CD4-positive, CD25-positive, alpha-beta regulatory T cell (primary cell): Measurements from ENCODE around the gene HLCS. TPM values are rescaled to one million over a fixed set of nuclear protein-coding genes. Genes with fewer than 3 reads are reported as not detected.

Experiments used
- ATAC-seq, 2 donors: fragments of 150-1000 bp; cut with Tn5 transposase; one replicate each; pipeline ENCODE4 v1.10.0; 2021; ENCODE audit warnings: low read depth in 2 of 2, moderate number of reproducible peaks in 2 of 2, moderate library complexity in 1 of 2
- DNase-seq, 3 donors: peaks; one replicate each; pipeline versions ENCODE4 v3.0.0 to v3.0.0-alpha.2; 2012 to 2022; ENCODE audit warnings: mixed read lengths in 1 of 3
- H3K27ac ChIP-seq: one replicate; pipeline ENCODE4 v1.7.0; 2013; ENCODE audit warnings: mild to moderate bottlenecking, low read length; ENCODE audit not compliant: insufficient read depth, poor library complexity, severe bottlenecking
- H3K27me3 ChIP-seq: one replicate; pipeline ENCODE4 v1.7.0; 2013; ENCODE audit warnings: low read length; ENCODE audit not compliant: control insufficient read depth, insufficient read depth
- H3K36me3 ChIP-seq: one replicate; pipeline ENCODE4 v1.7.0; 2013; ENCODE audit warnings: mild to moderate bottlenecking, low read length, moderate library complexity; ENCODE audit not compliant: control insufficient read depth, insufficient read depth
- H3K4me1 ChIP-seq: 2 replicates; pipeline ENCODE4 v1.7.0; 2013; ENCODE audit warnings: mild to moderate bottlenecking, low read length; ENCODE audit not compliant: insufficient read depth, control insufficient read depth, poor library complexity, severe bottlenecking
- H3K4me3 ChIP-seq: one replicate; pipeline ENCODE4 v1.7.0; 2013; ENCODE audit warnings: low read depth, mild to moderate bottlenecking, low read length, moderate library complexity
- H3K9me3 ChIP-seq, 2 experiments: 1 replicate in 1 of 2; 2 replicates in 1 of 2; pipeline ENCODE4 v1.7.0; 2013; ENCODE audit warnings: low read length in 2 of 2, mild to moderate bottlenecking in 1 of 2, moderate library complexity in 1 of 2; ENCODE audit not compliant: control insufficient read depth in 2 of 2
- H3K27ac Mint-ChIP-seq, 3 donors: one replicate each; pipeline ENCODE4 v1.8.0; 2020 to 2022; ENCODE audit warnings: mild to moderate bottlenecking in 3 of 3, mixed read lengths in 3 of 3, moderate library complexity in 2 of 3
- H3K27me3 Mint-ChIP-seq: one replicate; pipeline ENCODE4 v1.8.0; 2022; ENCODE audit warnings: mild to moderate bottlenecking, mixed read lengths
- H3K36me3 Mint-ChIP-seq: one replicate; pipeline ENCODE4 v1.8.0; 2020; ENCODE audit warnings: mixed read lengths
- H3K4me1 Mint-ChIP-seq, 4 donors: one replicate each; pipeline ENCODE4 v1.8.0; 2020 to 2022; ENCODE audit warnings: mixed read lengths in 4 of 4, mild to moderate bottlenecking in 1 of 4
- H3K4me3 Mint-ChIP-seq, 4 donors: one replicate each; pipeline ENCODE4 v1.8.0; 2020 to 2022; ENCODE audit warnings: mild to moderate bottlenecking in 4 of 4, mixed read lengths in 4 of 4, moderate library complexity in 3 of 4
- H3K9me3 Mint-ChIP-seq, 7 donors: one replicate each; pipeline ENCODE4 v1.8.0; 2020 to 2022; ENCODE audit warnings: mixed read lengths in 7 of 7, mild to moderate bottlenecking in 3 of 7, moderate library complexity in 2 of 7
- polyA plus RNA-seq, 4 donors: library from polyadenylated mRNA; unstranded; fragments of 300-500 nt; fragmentation: Illumina TruSeq; gene quantifications; one replicate each; pipeline ENCODE4 v1.2.3, GENCODE V29; 2021
- total RNA-seq: library from RNA; stranded (reverse); gene quantifications from one replicate; pipeline ENCODE4 v1.2.3, GENCODE V29; 2022

Gene HLCS
- total and polyA plus RNA-seq, 5 donors from 2014 or later = 5.2 to 13.6 (median 11.0) TPM

GRCh38 chr21:36923270-36923669, 43.2 kb downstream of the HLCS start:
- H3K27me3 ChIP-seq = no peaks in the 10 kb centered on the region
- Mint-ChIP-seq H3K9me3 (no peaks in the 10 kb centered on the region), H3K4me1 (peaks cover 0 to 7% (median 4%) of the 10 kb centered on the region in 4 donors), H3K27me3 (no peaks in the 10 kb centered on the region), H3K27ac (peak overlapping the region in 1 of 3 donors; percentile 50), H3K4me3 (no peak overlapping the region), H3K36me3 (peaks cover 11% of the 10 kb centered on the region)
- no peaks in the 10 kb centered on the region for H3K4me1 ChIP-seq
- ATAC-seq (no peak), DNase-seq (no peak)
- no peaks in the 10 kb centered on the region for H3K9me3 ChIP-seq
- H3K27ac ChIP-seq = no peak overlapping the region
- peaks cover 3% of the 10 kb centered on the region for H3K36me3 ChIP-seq
- no peak overlapping the region for H3K4me3 ChIP-seq

DNA sequence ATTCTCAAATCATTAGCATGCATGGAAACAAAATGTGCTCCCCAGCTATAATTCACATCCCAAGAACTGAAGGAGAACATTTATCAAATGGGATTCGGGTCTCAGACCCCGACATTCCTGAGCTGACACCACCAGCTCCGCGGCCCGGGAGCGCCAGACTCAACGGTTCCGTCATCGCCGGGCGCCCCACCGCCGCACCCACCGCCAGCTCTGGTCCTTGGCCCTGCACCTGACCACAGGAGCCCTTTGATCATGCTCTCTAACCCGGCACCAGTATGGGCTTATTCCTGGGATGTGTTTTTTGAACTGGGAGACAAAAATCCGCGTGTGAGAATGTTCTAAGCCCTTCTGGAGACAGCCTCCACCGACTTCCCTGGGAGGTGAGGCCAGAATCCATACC, 43.6 kb downstream of the HLCS start:
- Histone ChIP-seq H3K9me3 (no peaks in the 10 kb centered on the region), H3K36me3 (peaks cover 3% of the 10 kb centered on the region), H3K27ac (no peak overlapping the region), H3K27me3 (no peaks in the 10 kb centered on the region), H3K4me3 (no peak overlapping the region), H3K4me1 (no peaks in the 10 kb centered on the region)
- Mint-ChIP-seq H3K36me3 (peaks cover 11% of the 10 kb centered on the region), H3K9me3 (no peaks in the 10 kb centered on the region), H3K4me3 (no peak overlapping the region), H3K27me3 (no peaks in the 10 kb centered on the region), H3K4me1 (peaks cover 0 to 7% (median 4%) of the 10 kb centered on the region in 4 donors), H3K27ac (peak overlapping the region in 1 of 3 donors; percentile 50)
- DNase-seq (no peak), ATAC-seq (no peak)

DNA sequence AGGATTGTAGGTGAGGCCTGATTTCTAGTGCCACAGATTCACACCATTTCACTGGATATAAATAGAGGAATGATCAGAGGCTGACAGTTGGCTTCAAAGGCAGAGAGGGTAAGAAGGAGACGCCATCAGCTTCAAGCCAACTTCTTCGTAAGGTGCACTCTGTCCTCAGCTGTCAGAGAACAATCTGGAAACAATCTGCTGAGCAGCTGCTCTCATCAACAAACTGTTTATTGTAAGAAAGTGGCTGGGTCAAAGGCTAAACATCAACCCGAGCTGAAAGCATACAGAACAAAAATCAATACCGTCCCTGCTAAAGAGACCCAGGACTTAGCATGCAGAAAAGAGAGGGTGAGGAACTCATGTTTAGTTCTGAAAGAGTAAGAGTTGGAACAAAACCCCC, 48.2 kb downstream of the HLCS start:
- H3K36me3 ChIP-seq = no peaks in the 10 kb centered on the region
- no peaks in the 10 kb centered on the region for H3K27me3 ChIP-seq
- H3K36me3 Mint-ChIP-seq = peaks cover 8% of the 10 kb centered on the region
- H3K9me3 ChIP-seq = no peaks in the 10 kb centered on the region
- H3K27me3 Mint-ChIP-seq = no peaks in the 10 kb centered on the region
- no peak overlapping the region for H3K4me3 ChIP-seq
- no peak overlapping the region for H3K4me3 Mint-ChIP-seq
- ATAC-seq (no peak), DNase-seq (no peak)
- H3K9me3 Mint-ChIP-seq = no peaks in the 10 kb centered on the region
- H3K4me1 Mint-ChIP-seq = peaks cover 0 to 7% (median 2%) of the 10 kb centered on the region in 4 donors
- H3K27ac Mint-ChIP-seq = no peak overlapping the region
- H3K4me1 ChIP-seq = no peaks in the 10 kb centered on the region
- no peak overlapping the region for H3K27ac ChIP-seq

DNA sequence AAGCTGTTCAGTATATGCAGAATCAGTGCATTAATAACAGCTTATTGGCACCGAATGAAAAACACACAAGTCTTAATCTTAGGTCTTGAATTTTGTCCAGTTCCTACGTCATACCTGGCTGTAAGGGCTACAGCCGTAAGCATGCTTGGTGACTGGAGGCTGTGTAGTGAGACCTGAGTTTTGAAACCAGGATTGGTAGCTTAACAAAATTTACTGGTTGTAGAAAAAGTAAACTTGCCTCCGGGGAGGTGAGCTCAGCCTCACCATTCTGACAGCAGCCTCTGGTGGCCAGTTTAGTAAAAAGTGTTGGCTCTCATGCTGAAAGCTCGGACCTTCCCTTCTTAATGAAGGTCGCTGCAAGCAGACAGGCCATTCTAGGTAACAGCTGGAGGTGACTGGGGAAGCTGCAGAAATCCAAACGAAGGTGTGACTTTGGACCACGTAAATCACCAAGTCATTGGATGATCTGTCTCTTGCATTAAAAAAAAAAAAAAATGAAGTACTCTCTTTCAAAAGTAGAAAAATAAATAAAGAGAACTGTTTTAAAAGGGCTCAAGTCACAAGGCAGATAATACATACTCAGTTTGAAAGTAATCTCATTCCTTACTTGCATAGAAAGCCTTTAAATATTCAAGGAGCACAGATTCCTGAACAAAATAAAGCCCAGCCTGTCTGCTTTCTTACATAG, 48.9 kb downstream of the HLCS start:
- Histone ChIP-seq H3K9me3 (no peaks in the 10 kb centered on the region), H3K27me3 (no peaks in the 10 kb centered on the region), H3K36me3 (no peaks in the 10 kb centered on the region), H3K27ac (no peak overlapping the region), H3K4me1 (no peaks in the 10 kb centered on the region), H3K4me3 (no peak overlapping the region)
- no peaks in the 10 kb centered on the region for H3K9me3 Mint-ChIP-seq
- H3K36me3 Mint-ChIP-seq = peaks cover 8% of the 10 kb centered on the region
- H3K4me1 Mint-ChIP-seq = peaks cover 0 to 5% (median 2%) of the 10 kb centered on the region in 4 donors
- no peaks in the 10 kb centered on the region for H3K27me3 Mint-ChIP-seq
- ATAC-seq = no peak
- peak in 1 of 3 donors; percentile 11 for DNase-seq
- H3K27ac Mint-ChIP-seq = no peak overlapping the region
- no peak overlapping the region for H3K4me3 Mint-ChIP-seq

DNA sequence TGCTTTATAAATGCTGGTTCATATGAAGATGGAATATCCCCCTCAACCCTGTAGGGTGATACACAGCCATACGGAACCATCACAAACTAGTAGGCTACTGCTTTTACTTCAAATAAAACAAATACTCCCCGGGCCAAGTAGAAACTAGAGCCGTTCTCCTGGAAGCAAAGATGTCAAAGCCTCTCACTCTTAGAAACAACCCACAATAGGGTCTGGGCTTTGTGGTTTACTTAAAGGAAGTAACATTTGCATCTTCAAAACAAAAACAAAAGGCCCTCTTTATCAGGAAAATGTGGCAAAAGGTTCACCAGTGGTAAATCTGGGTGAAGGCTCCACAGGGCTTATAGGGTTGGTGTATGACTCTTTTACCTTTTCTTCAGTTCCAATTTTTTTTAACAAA, 49.8 kb downstream of the HLCS start:
- DNase-seq (no peak), ATAC-seq (no peak)
- Mint-ChIP-seq H3K27me3 (no peaks in the 10 kb centered on the region), H3K9me3 (no peaks in the 10 kb centered on the region), H3K36me3 (peaks cover 8% of the 10 kb centered on the region), H3K4me3 (no peak overlapping the region), H3K27ac (no peak overlapping the region), H3K4me1 (peaks cover 0 to 6% (median 3%) of the 10 kb centered on the region in 4 donors)
- no peaks in the 10 kb centered on the region for H3K4me1 ChIP-seq
- H3K27ac ChIP-seq = no peak overlapping the region
- H3K27me3 ChIP-seq = no peaks in the 10 kb centered on the region
- no peaks in the 10 kb centered on the region for H3K36me3 ChIP-seq
- no peaks in the 10 kb centered on the region for H3K9me3 ChIP-seq
- H3K4me3 ChIP-seq = no peak overlapping the region

- H3K9me3 ChIP-seq = no peaks in the 10 kb centered on the region
- H3K4me3 Mint-ChIP-seq = no peak overlapping the region
- H3K27me3 Mint-ChIP-seq = no peaks in the 10 kb centered on the region
- H3K4me1 ChIP-seq = no peaks in the 10 kb centered on the region
- H3K4me3 ChIP-seq = no peak overlapping the region
- peaks cover 8% of the 10 kb centered on the region for H3K36me3 Mint-ChIP-seq
- no peaks in the 10 kb centered on the region for H3K27me3 ChIP-seq
- peaks cover 0 to 10% (median 2%) of the 10 kb centered on the region in 4 donors for H3K4me1 Mint-ChIP-seq
- no peaks in the 10 kb centered on the region for H3K36me3 ChIP-seq
- no peaks in the 10 kb centered on the region for H3K9me3 Mint-ChIP-seq
- no peak for DNase-seq
- H3K27ac ChIP-seq = no peak overlapping the region
- peak overlapping the region in 1 of 3 donors; percentile 63 for H3K27ac Mint-ChIP-seq
- ATAC-seq = no peak
Observed at GRCh38 chr21:36915696-36916245, 50.7 kb downstream of the HLCS start.

- Histone ChIP-seq H3K27me3 (no peaks in the 10 kb centered on the region), H3K36me3 (no peaks in the 10 kb centered on the region), H3K9me3 (no peaks in the 10 kb centered on the region), H3K4me3 (no peak overlapping the region), H3K27ac (no peak overlapping the region), H3K4me1 (no peaks in the 10 kb centered on the region)
- Mint-ChIP-seq H3K9me3 (no peaks in the 10 kb centered on the region), H3K4me1 (peaks cover under 1 to 13% (median 4%) of the 10 kb centered on the region in 4 donors), H3K27me3 (no peaks in the 10 kb centered on the region), H3K27ac (peak overlapping the region in 1 of 3 donors; percentile 63), H3K4me3 (no peak overlapping the region), H3K36me3 (peaks cover 8% of the 10 kb centered on the region)
- ATAC-seq (no peak), DNase-seq (no peak)
Observed at GRCh38 chr21:36915014-36915695, 51.3 kb downstream of the HLCS start.
